Trophoblast cell (in vitro differentiated cells and primary cell): ENCODE results near the gene SPPL2C.

Source experiments
- DNase-seq, 2 donors: peaks; one replicate each; pipeline ENCODE4 v3.0.0-alpha.2; 2016
- H2AFZ ChIP-seq: 2 replicates; pipeline ENCODE4 v1.6.1; 2013; ENCODE audit warnings: low read length, moderate library complexity, mild to moderate bottlenecking; ENCODE audit not compliant: insufficient read depth, poor library complexity
- H2AK5ac ChIP-seq: 2 replicates; pipeline ENCODE4 v1.6.1; 2013; ENCODE audit warnings: mild to moderate bottlenecking, low read length
- H2BK120ac ChIP-seq: 2 replicates; pipeline ENCODE4 v1.6.1; 2013; ENCODE audit warnings: low read length, mild to moderate bottlenecking, moderate library complexity; ENCODE audit not compliant: insufficient read depth, poor library complexity
- H2BK12ac ChIP-seq: 2 replicates; pipeline ENCODE4 v1.6.1; 2013; ENCODE audit warnings: mild to moderate bottlenecking, low read length, moderate library complexity
- H2BK5ac ChIP-seq: 2 replicates; pipeline ENCODE4 v1.6.1; 2013; ENCODE audit warnings: low read length, low read depth, moderate library complexity, mild to moderate bottlenecking; ENCODE audit not compliant: poor library complexity
- H3K14ac ChIP-seq: 2 replicates; pipeline ENCODE4 v1.6.1; 2013; ENCODE audit warnings: mild to moderate bottlenecking, low read length
- H3K18ac ChIP-seq: 2 replicates; pipeline ENCODE4 v1.6.1; 2013; ENCODE audit warnings: mild to moderate bottlenecking, low read length
- H3K23ac ChIP-seq: 2 replicates; pipeline ENCODE4 v1.6.1; 2013; ENCODE audit warnings: low read length
- H3K27ac ChIP-seq: 2 replicates; pipeline ENCODE4 v1.5.1; 2013; ENCODE audit warnings: low read depth, mild to moderate bottlenecking, inconsistent platforms, low read length, moderate library complexity
- H3K27me3 ChIP-seq: 2 replicates; pipeline ENCODE4 v1.6.1; 2013; ENCODE audit warnings: inconsistent platforms, mild to moderate bottlenecking, low read length, moderate library complexity; ENCODE audit not compliant: insufficient read depth
- H3K36me3 ChIP-seq, 2 experiments: 1 replicate in 1 of 2; 2 replicates in 1 of 2; pipeline ENCODE4 v1.6.1; 2013; ENCODE audit warnings: low read length in 2 of 2, mild to moderate bottlenecking in 2 of 2, moderate library complexity in 1 of 2; ENCODE audit not compliant: insufficient read depth in 2 of 2, control insufficient read depth in 1 of 2
- H3K4ac ChIP-seq: 2 replicates; pipeline ENCODE4 v1.6.1; 2013; ENCODE audit warnings: low read depth, mild to moderate bottlenecking, low read length, moderate library complexity
- H3K4me1 ChIP-seq, 2 experiments: 1 replicate in 1 of 2; 2 replicates in 1 of 2; pipeline ENCODE4 v1.6.1; 2013; ENCODE audit warnings: low read length in 2 of 2, mild to moderate bottlenecking in 2 of 2, moderate library complexity in 1 of 2; ENCODE audit not compliant: insufficient read depth in 2 of 2, control insufficient read depth in 1 of 2
- H3K4me2 ChIP-seq: 2 replicates; pipeline ENCODE4 v1.6.1; 2013; ENCODE audit warnings: inconsistent platforms, mild to moderate bottlenecking, low read length, moderate library complexity
- H3K4me3 ChIP-seq: 2 replicates; pipeline ENCODE4 v1.5.1; 2013; ENCODE audit warnings: mild to moderate bottlenecking, low read depth, low read length, inconsistent platforms
- H3K79me1 ChIP-seq: one replicate; pipeline ENCODE4 v1.6.1; 2013; ENCODE audit warnings: low read length
- H3K79me2 ChIP-seq: 2 replicates; pipeline ENCODE4 v1.6.1; 2013; ENCODE audit warnings: low read length, mild to moderate bottlenecking; ENCODE audit not compliant: control insufficient read depth, insufficient read depth, poor library complexity
- H3K9ac ChIP-seq: 2 replicates; pipeline ENCODE4 v1.6.1; 2013; ENCODE audit warnings: mild to moderate bottlenecking, low read length
- H3K9me3 ChIP-seq: 2 replicates; pipeline ENCODE4 v1.6.1; 2013; ENCODE audit warnings: low read depth, mild to moderate bottlenecking, control low read depth, inconsistent platforms, low read length; ENCODE audit not compliant: insufficient read depth
- H4K12ac ChIP-seq: 2 replicates; pipeline ENCODE4 v1.6.1; 2013; ENCODE audit warnings: low read depth, mild to moderate bottlenecking, low read length, moderate library complexity
- H4K8ac ChIP-seq: 2 replicates; pipeline ENCODE4 v1.6.1; 2013; ENCODE audit warnings: low read depth, mild to moderate bottlenecking, low read length, moderate library complexity
- H4K91ac ChIP-seq: one replicate; pipeline ENCODE4 v1.6.1; 2013; ENCODE audit warnings: low read depth, mild to moderate bottlenecking, low read length, moderate library complexity
- WGBS: extraction: QIAGEN DNeasy Blood & Tissue Kit; methylation state at CpG from one replicate; pipeline ENCODE4 v1.1.7; 2013; ENCODE audit warnings: missing lambda C conversion rate; ENCODE audit not compliant: insufficient read length, insufficient coverage; ENCODE audit errors: extremely low coverage; 5-methylcytosine and 5-hydroxymethylcytosine counted together

SPPL2C gene

GRCh38 chr17:45870342-45870974 is 25.8 kb downstream of the SPPL2C start:
- Histone ChIP-seq H3K4ac (no peak overlapping the region), H2BK120ac (no peak overlapping the region), H3K23ac (no peak overlapping the region), H2AK5ac (no peak overlapping the region), H2BK5ac (no peak overlapping the region), H4K8ac (no peak overlapping the region), H2AFZ (no peak overlapping the region), H3K4me1 (peaks cover 3 to 4% of the 10 kb centered on the region in 2 experiments), H4K12ac (no peak overlapping the region), H3K18ac (no peak overlapping the region), H3K9ac (no peak overlapping the region), H3K79me1 (no peaks in the 10 kb centered on the region), H3K27me3 (no peaks in the 10 kb centered on the region), H3K9me3 (no peaks in the 10 kb centered on the region), H2BK12ac (no peak overlapping the region), H4K91ac (no peak overlapping the region), H3K14ac (no peak overlapping the region), H3K4me3 (no peak overlapping the region), H3K36me3 (no peaks in the 10 kb centered on the region), H3K79me2 (no peaks in the 10 kb centered on the region), H3K4me2 (no peak overlapping the region), H3K27ac (no peak overlapping the region)
- WGBS, result no CpG with 5 or more reads among the region's 4 CpGs
- no peak for DNase-seq

- no peaks in the 10 kb centered on the region for H3K79me1 ChIP-seq
- H3K4ac ChIP-seq, result no peak overlapping the region
- no peak overlapping the region for H4K8ac ChIP-seq
- no peak overlapping the region for H3K4me3 ChIP-seq
- no peak overlapping the region for H2BK120ac ChIP-seq
- peaks cover 3 to 4% of the 10 kb centered on the region in 2 experiments for H3K4me1 ChIP-seq
- H4K12ac ChIP-seq, result no peak overlapping the region
- H3K36me3 ChIP-seq, result no peaks in the 10 kb centered on the region
- H2BK5ac ChIP-seq, result no peak overlapping the region
- H3K9ac ChIP-seq, result no peak overlapping the region
- no peak overlapping the region for H4K91ac ChIP-seq
- no peak overlapping the region for H3K27ac ChIP-seq
- H3K4me2 ChIP-seq, result no peak overlapping the region
- WGBS, result no CpG with 5 or more reads among the region's 5 CpGs
- DNase-seq, result no peak
- no peak overlapping the region for H3K14ac ChIP-seq
- H3K23ac ChIP-seq, result no peak overlapping the region
- no peaks in the 10 kb centered on the region for H3K79me2 ChIP-seq
- H3K27me3 ChIP-seq, result no peaks in the 10 kb centered on the region
- H3K9me3 ChIP-seq, result no peaks in the 10 kb centered on the region
- H2AFZ ChIP-seq, result no peak overlapping the region
- H2AK5ac ChIP-seq, result no peak overlapping the region
- no peak overlapping the region for H2BK12ac ChIP-seq
- H3K18ac ChIP-seq, result no peak overlapping the region
Measured at GRCh38 chr17:45871718-45872117, 27.0 kb downstream of the SPPL2C start.

GRCh38 chr17:45873728-45874127 is 29.0 kb downstream of the SPPL2C start:
- H4K8ac ChIP-seq, result no peak overlapping the region
- no peak overlapping the region for H3K9ac ChIP-seq
- no peak overlapping the region for H3K4ac ChIP-seq
- WGBS, result no CpG with 5 or more reads among the region's 6 CpGs
- H2BK5ac ChIP-seq, result no peak overlapping the region
- H3K79me2 ChIP-seq, result no peaks in the 10 kb centered on the region
- H2AK5ac ChIP-seq, result no peak overlapping the region
- H3K4me1 ChIP-seq, result peaks cover 3 to 4% of the 10 kb centered on the region in 2 experiments
- H3K23ac ChIP-seq, result no peak overlapping the region
- no peak overlapping the region for H2BK120ac ChIP-seq
- H4K12ac ChIP-seq, result no peak overlapping the region
- H3K9me3 ChIP-seq, result no peaks in the 10 kb centered on the region
- H3K36me3 ChIP-seq, result no peaks in the 10 kb centered on the region
- H3K4me2 ChIP-seq, result no peak overlapping the region
- H3K27ac ChIP-seq, result no peak overlapping the region
- no peaks in the 10 kb centered on the region for H3K79me1 ChIP-seq
- H2BK12ac ChIP-seq, result no peak overlapping the region
- no peak overlapping the region for H3K18ac ChIP-seq
- no peak for DNase-seq
- H4K91ac ChIP-seq, result no peak overlapping the region
- H3K4me3 ChIP-seq, result no peak overlapping the region
- H3K27me3 ChIP-seq, result no peaks in the 10 kb centered on the region
- no peak overlapping the region for H2AFZ ChIP-seq
- no peak overlapping the region for H3K14ac ChIP-seq

DNA sequence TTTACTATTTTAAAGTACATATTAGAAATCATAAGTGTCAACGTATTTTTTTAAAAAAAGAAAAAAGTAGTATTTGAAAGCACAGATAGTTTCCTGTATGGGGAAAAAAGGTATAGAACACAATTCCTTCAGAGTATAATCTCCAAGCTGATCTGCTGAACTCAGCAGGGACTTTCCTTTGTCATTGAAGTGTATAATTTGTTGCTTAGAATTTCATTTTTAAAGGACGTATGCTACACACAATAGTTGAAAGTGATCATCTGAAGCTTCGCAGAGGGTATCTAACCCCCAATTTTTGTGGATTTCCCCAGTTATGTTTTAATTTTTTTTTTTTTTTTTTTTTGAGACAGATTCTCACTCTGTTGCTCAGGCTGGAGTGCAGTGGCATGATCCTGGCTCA is 29.5 kb downstream of the SPPL2C start:
- H3K27me3 ChIP-seq, result no peaks in the 10 kb centered on the region
- H2BK12ac ChIP-seq, result no peak overlapping the region
- no peak overlapping the region for H4K12ac ChIP-seq
- no peak overlapping the region for H2BK5ac ChIP-seq
- no peak overlapping the region for H4K91ac ChIP-seq
- no peak overlapping the region for H4K8ac ChIP-seq
- no peak overlapping the region for H3K27ac ChIP-seq
- no peaks in the 10 kb centered on the region for H3K9me3 ChIP-seq
- no peaks in the 10 kb centered on the region for H3K79me1 ChIP-seq
- H3K36me3 ChIP-seq, result no peaks in the 10 kb centered on the region
- H3K18ac ChIP-seq, result no peak overlapping the region
- no peak for DNase-seq
- no peak overlapping the region for H3K4me3 ChIP-seq
- no peak overlapping the region for H3K4ac ChIP-seq
- H2BK120ac ChIP-seq, result no peak overlapping the region
- no peak overlapping the region for H2AFZ ChIP-seq
- no peak overlapping the region for H2AK5ac ChIP-seq
- no peak overlapping the region for H3K4me2 ChIP-seq
- H3K4me1 ChIP-seq, result peaks cover 3 to 4% of the 10 kb centered on the region in 2 experiments
- H3K14ac ChIP-seq, result no peak overlapping the region
- WGBS, result no CpG with 5 or more reads among the region's 3 CpGs
- H3K9ac ChIP-seq, result no peak overlapping the region
- no peaks in the 10 kb centered on the region for H3K79me2 ChIP-seq
- no peak overlapping the region for H3K23ac ChIP-seq
